A549 (cell line): ENCODE data around the gene CHPF.

Experiments
- BHLHE40 ChIP-seq: IDR thresholded peaks from 2 replicates; pipeline ENCODE4 v1.6.1; 2012; ENCODE audit warnings: low read depth, low read length, inconsistent platforms
- CEBPB ChIP-seq, 2 experiments: fragments of >200 bp in 1 of 2; sonication (Bioruptor Twin) in 1 of 2; formaldehyde crosslinking in 1 of 2; IDR thresholded peaks; 2 replicates each; pipeline ENCODE4 v1.6.1; 2012 to 2016
- ESRRA ChIP-seq: fragments of 150-350 bp; IDR thresholded peaks from 2 replicates; pipeline ENCODE4 v1.6.1; 2014; ENCODE audit warnings: mild to moderate bottlenecking, low read length, borderline replicate concordance
- HDAC2 ChIP-seq: fragments of 200-600 bp; sonication (generic); IDR thresholded peaks from 2 replicates; pipeline ENCODE4 v1.6.1; 2016
- KDM5A ChIP-seq: fragments of 200-600 bp; sonication (generic); IDR thresholded peaks from 2 replicates; pipeline ENCODE4 v1.6.1; 2016; ENCODE audit warnings: antibody characterized with exemption, mild to moderate bottlenecking
- MAZ ChIP-seq: fragments of 150-350 bp; IDR thresholded peaks from 2 replicates; pipeline ENCODE4 v1.6.1; 2014; ENCODE audit warnings: antibody characterized with exemption, low read depth, low read length, borderline replicate concordance
- NFE2L2 ChIP-seq: fragments of 150-350 bp; conservative IDR thresholded peaks from 2 replicates; pipeline ENCODE4 v1.6.1; 2014; ENCODE audit warnings: low read length
- POLR2A ChIP-seq: IDR thresholded peaks from 2 replicates; pipeline ENCODE4 v1.6.1; 2012; ENCODE audit warnings: mild to moderate bottlenecking, low read length
- RNF2 ChIP-seq: fragments of 200-600 bp; sonication (generic); IDR thresholded peaks from 2 replicates; pipeline ENCODE4 v1.6.1; 2016; ENCODE audit warnings: low read depth, mild to moderate bottlenecking, antibody characterized with exemption, moderate library complexity, borderline replicate concordance
- SMC3 ChIP-seq: fragments of >200 bp; sonication (Bioruptor Twin); formaldehyde crosslinking; IDR thresholded peaks from 3 replicates; pipeline ENCODE4 v1.6.1; 2018; ENCODE audit warnings: inconsistent platforms
- SREBF2 ChIP-seq: fragments of 450-650 bp; IDR thresholded peaks from 2 replicates; pipeline ENCODE4 v1.6.1; 2014; ENCODE audit warnings: mild to moderate bottlenecking, moderate library complexity
- TF ChIP-seq, protein P1 (sequence below): fragments of 200-600 bp; sonication (generic); IDR thresholded peaks from 2 replicates; pipeline ENCODE4 v1.6.1; 2016; ENCODE audit warnings: antibody characterized with exemption, mild to moderate bottlenecking, moderate library complexity
- TF ChIP-seq, protein P2 (sequence below): fragments of >200 bp; sonication (Bioruptor Twin); formaldehyde crosslinking; IDR thresholded peaks from 3 replicates; pipeline ENCODE4 v1.5.1; 2016

DNA sequence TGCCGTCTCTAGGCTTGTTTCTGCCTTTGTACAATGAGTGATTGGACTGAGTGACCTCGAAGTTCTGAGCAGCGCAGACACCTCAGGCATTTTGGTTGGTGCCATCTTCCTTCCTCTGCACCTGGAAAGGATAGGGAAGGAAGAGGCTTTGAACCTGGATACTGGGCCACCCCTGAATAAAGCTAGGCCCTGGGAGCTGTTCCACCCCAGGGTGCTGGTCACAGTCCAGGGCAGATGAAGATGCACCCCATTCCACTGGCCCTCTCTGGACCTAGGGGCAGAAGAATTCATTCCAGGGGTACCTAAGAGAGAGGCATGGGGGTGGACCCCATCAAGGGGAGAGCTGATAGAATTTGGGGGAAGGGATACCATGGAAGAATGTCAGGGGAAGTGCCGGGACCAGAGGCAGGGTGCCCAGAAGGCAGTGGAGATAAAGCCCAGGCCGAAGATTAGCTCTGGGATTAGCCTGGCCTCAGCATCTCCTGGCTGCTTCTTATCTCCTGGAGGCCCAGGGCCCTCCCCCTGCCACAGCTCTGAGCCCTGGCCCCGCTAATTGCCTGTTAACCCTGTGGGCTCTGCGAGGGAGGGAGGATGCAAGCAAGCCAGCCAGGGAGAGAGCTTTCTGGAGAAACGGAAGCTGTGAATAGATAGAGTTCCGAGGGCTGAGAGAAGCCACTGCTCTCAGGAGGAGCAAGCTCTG lies 17.9 kb downstream of the CHPF start:
- TF ChIP-seq, protein P1, sequence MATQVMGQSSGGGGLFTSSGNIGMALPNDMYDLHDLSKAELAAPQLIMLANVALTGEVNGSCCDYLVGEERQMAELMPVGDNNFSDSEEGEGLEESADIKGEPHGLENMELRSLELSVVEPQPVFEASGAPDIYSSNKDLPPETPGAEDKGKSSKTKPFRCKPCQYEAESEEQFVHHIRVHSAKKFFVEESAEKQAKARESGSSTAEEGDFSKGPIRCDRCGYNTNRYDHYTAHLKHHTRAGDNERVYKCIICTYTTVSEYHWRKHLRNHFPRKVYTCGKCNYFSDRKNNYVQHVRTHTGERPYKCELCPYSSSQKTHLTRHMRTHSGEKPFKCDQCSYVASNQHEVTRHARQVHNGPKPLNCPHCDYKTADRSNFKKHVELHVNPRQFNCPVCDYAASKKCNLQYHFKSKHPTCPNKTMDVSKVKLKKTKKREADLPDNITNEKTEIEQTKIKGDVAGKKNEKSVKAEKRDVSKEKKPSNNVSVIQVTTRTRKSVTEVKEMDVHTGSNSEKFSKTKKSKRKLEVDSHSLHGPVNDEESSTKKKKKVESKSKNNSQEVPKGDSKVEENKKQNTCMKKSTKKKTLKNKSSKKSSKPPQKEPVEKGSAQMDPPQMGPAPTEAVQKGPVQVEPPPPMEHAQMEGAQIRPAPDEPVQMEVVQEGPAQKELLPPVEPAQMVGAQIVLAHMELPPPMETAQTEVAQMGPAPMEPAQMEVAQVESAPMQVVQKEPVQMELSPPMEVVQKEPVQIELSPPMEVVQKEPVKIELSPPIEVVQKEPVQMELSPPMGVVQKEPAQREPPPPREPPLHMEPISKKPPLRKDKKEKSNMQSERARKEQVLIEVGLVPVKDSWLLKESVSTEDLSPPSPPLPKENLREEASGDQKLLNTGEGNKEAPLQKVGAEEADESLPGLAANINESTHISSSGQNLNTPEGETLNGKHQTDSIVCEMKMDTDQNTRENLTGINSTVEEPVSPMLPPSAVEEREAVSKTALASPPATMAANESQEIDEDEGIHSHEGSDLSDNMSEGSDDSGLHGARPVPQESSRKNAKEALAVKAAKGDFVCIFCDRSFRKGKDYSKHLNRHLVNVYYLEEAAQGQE = no peak
- TF ChIP-seq SREBF2 (no peak), NFE2L2 (no peak), SMC3 (no peak), RNF2 (no peak), KDM5A (no peak), POLR2A (no peak), ESRRA (no peak), CEBPB (IDR thresholded peaks at IDR 0.05) (no peak), BHLHE40 (no peak), MAZ (no peak), HDAC2 (no peak)
- TF ChIP-seq, protein P2, sequence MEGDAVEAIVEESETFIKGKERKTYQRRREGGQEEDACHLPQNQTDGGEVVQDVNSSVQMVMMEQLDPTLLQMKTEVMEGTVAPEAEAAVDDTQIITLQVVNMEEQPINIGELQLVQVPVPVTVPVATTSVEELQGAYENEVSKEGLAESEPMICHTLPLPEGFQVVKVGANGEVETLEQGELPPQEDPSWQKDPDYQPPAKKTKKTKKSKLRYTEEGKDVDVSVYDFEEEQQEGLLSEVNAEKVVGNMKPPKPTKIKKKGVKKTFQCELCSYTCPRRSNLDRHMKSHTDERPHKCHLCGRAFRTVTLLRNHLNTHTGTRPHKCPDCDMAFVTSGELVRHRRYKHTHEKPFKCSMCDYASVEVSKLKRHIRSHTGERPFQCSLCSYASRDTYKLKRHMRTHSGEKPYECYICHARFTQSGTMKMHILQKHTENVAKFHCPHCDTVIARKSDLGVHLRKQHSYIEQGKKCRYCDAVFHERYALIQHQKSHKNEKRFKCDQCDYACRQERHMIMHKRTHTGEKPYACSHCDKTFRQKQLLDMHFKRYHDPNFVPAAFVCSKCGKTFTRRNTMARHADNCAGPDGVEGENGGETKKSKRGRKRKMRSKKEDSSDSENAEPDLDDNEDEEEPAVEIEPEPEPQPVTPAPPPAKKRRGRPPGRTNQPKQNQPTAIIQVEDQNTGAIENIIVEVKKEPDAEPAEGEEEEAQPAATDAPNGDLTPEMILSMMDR = no peak
